GM12878 (cell line): ENCODE measurements around the gene NANOS1. TPM values are rescaled to one million over a fixed set of nuclear protein-coding genes. Genes with fewer than 3 reads are reported as not detected.

Experiments used
- BACH1 ChIP-seq: fragments of 450-650 bp; IDR thresholded peaks from 2 replicates; pipeline ENCODE4 v1.6.1; 2017; ENCODE audit warnings: mild to moderate bottlenecking, borderline replicate concordance
- DPF2 ChIP-seq: fragments of 450-650 bp; IDR thresholded peaks from 2 replicates; pipeline ENCODE4 v1.6.1; 2017; ENCODE audit warnings: mild to moderate bottlenecking
- IRF4 ChIP-seq: IDR thresholded peaks from 2 replicates; pipeline ENCODE4 v1.6.1; 2011; ENCODE audit warnings: low read depth, low read length
- KDM1A ChIP-seq: fragments of 200-600 bp; sonication (generic); IDR thresholded peaks from 2 replicates; pipeline ENCODE4 v1.6.1; 2016; ENCODE audit warnings: borderline replicate concordance
- NFIC ChIP-seq: IDR thresholded peaks from 2 replicates; pipeline ENCODE4 v1.6.1; 2012; ENCODE audit warnings: low read depth, mild to moderate bottlenecking, inconsistent platforms, low read length, moderate library complexity
- PBX3 ChIP-seq: IDR thresholded peaks from 2 replicates; pipeline ENCODE4 v1.6.1; 2011; ENCODE audit warnings: mild to moderate bottlenecking, low read depth, low read length, moderate library complexity; ENCODE audit not compliant: insufficient replicate concordance
- SMAD1 ChIP-seq: fragments of 450-650 bp; IDR thresholded peaks from 2 replicates; pipeline ENCODE4 v1.6.1; 2018; ENCODE audit warnings: mild to moderate bottlenecking, low read depth; ENCODE audit not compliant: partially characterized antibody
- ZBTB40 ChIP-seq: fragments of 450-650 bp; IDR thresholded peaks from 2 replicates; pipeline ENCODE4 v1.6.1; 2016; ENCODE audit warnings: mild to moderate bottlenecking, moderate library complexity, borderline replicate concordance
- polyA plus RNA-seq, 11 experiments: library from polyadenylated mRNA; depleted of rRNA in 4 of 11; unstranded in 6 of 11; stranded (reverse) in 5 of 11; fragments of >200 nt; fragmentation: Nextera tagmentation in 4 of 11; fragmentation: Illumina TruSeq in 1 of 11; extraction: Ambion mirVana in 4 of 11; extraction: Trizol in 1 of 11; gene quantifications; 1 replicate in 1 of 11; 2 replicates in 10 of 11; pipeline versions ENCODE4 v1.2.1 to v1.2.3, GENCODE V29; 2011 to 2016; ENCODE audit warnings: inconsistent platforms in 2 of 11, missing spikeins in 2 of 11, low read depth in 1 of 11
- total RNA-seq, 4 experiments: library from RNA; depleted of rRNA in 3 of 4; stranded (reverse); fragments of >200 nt in 3 of 4; fragmentation: Illumina TruSeq in 1 of 4; extraction: Trizol in 1 of 4; gene quantifications; 2 replicates each; pipeline versions ENCODE4 v1.2.1 to v1.2.3, GENCODE V29; 2013 to 2021

NANOS1 gene
- total and polyA plus RNA-seq, 10 of the 15 experiments (the other 5 are each of a cell fraction or from before 2014, with no cell fraction given), result 0.03 to 0.55 (median 0.28) TPM; not detected in 2

GRCh38 chr10:119045561-119045960, 16.0 kb downstream of the NANOS1 start (continued):
- TF ChIP-seq ZBTB40 (no peak), DPF2 (no peak), KDM1A (no peak), NFIC (no peak), BACH1 (no peak), PBX3 (no peak), IRF4 (no peak), SMAD1 (no peak)
